Glutamatergic neuron (in vitro differentiated cells): ENCODE results near the gene FILIP1L. TPM values are rescaled to one million over a fixed set of nuclear protein-coding genes. Genes with fewer than 3 reads are reported as not detected.

Source experiments
- DNase-seq: peaks from one replicate; pipeline ENCODE4 v3.0.0; 2022
- H3K27ac Mint-ChIP-seq: one replicate; pipeline ENCODE4 v1.8.0; 2020; ENCODE audit warnings: mild to moderate bottlenecking, mixed read lengths, inconsistent platforms; ENCODE audit not compliant: unreplicated experiment
- H3K27me3 Mint-ChIP-seq: one replicate; pipeline ENCODE4 v1.8.0; 2020; ENCODE audit warnings: mild to moderate bottlenecking, moderate library complexity, mixed read lengths, inconsistent platforms; ENCODE audit not compliant: unreplicated experiment
- H3K36me3 Mint-ChIP-seq: one replicate; pipeline ENCODE4 v1.8.0; 2020; ENCODE audit warnings: mild to moderate bottlenecking, mixed read lengths, inconsistent platforms; ENCODE audit not compliant: unreplicated experiment
- H3K4me1 Mint-ChIP-seq: one replicate; pipeline ENCODE4 v1.8.0; 2020; ENCODE audit warnings: mild to moderate bottlenecking, low read depth, mixed read lengths, inconsistent platforms; ENCODE audit not compliant: unreplicated experiment
- H3K4me3 Mint-ChIP-seq: one replicate; pipeline ENCODE4 v1.8.0; 2020; ENCODE audit warnings: mild to moderate bottlenecking, mixed read lengths, inconsistent platforms; ENCODE audit not compliant: unreplicated experiment
- H3K9me3 Mint-ChIP-seq: one replicate; pipeline ENCODE4 v1.8.0; 2020; ENCODE audit warnings: mild to moderate bottlenecking, moderate library complexity, mixed read lengths, inconsistent platforms; ENCODE audit not compliant: unreplicated experiment
- CTCF ChIP-seq: fragments of 200-600 bp; sonication (generic); IDR thresholded peaks from one replicate; pipeline ENCODE4 v1.5.0; 2021; ENCODE audit not compliant: partially characterized antibody, unreplicated experiment
- total RNA-seq: library from RNA; stranded (reverse); fragmentation: NEBNext Ultra II Directional; extraction: Animal tissue kit (Norgen Biotek cat#: 25700); gene quantifications from one replicate; pipeline ENCODE4 v1.2.1, GENCODE V29; 2021; ENCODE audit not compliant: unreplicated experiment

Gene FILIP1L
- total RNA-seq, 1 donor from 2014 or later, result 4.3 TPM

DNA sequence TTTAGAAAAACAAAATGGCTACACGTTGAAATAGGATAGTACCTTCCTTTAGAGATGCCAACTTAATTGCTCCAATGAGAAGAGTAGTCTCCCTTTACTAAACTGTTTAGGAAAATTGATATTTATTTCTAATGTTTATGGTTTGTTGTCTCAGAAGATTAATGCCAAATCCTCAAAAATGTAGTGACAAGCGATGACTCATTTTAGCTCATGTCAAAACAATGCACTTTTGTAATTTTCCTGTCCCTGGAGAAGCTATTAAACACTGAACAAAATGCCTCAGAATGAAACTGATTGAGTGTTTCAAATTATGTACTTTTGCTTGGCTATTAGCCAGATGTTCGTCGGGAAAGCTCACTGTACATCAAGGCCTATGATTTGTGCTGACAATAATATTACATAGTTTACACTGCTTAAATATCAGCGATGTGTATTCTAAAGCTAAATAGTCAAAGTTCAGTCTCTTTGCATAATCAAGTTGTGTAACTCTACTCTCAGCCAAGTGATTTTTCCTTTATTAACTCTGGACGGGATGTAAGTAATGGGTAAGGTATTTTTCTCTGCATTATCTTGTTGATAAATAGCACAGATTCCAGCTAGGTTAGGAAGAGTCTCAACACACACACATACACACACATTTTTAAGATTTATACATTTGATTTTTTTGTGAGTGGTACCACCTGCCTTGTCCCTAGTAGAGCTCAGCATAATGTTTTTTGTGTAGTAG is 212.9 kb downstream of the FILIP1L start:
- Mint-ChIP-seq H3K36me3 (no peaks in the 10 kb centered on the region), H3K4me1 (peaks cover 3% of the 10 kb centered on the region), H3K27me3 (peaks cover 2% of the 10 kb centered on the region), H3K9me3 (no peaks in the 10 kb centered on the region), H3K27ac (no peak overlapping the region), H3K4me3 (no peak overlapping the region)
- no peak for TF ChIP-seq CTCF
- DNase-seq, result no peak

- Mint-ChIP-seq H3K27ac (no peak overlapping the region), H3K9me3 (no peaks in the 10 kb centered on the region), H3K36me3 (no peaks in the 10 kb centered on the region), H3K27me3 (peaks cover 2% of the 10 kb centered on the region), H3K4me1 (peaks cover 7% of the 10 kb centered on the region), H3K4me3 (no peak overlapping the region)
- no peak for TF ChIP-seq CTCF
- no peak for DNase-seq
These were observed 214.1 kb downstream of the FILIP1L start for GRCh38 chr3:99900248-99900647.

DNA sequence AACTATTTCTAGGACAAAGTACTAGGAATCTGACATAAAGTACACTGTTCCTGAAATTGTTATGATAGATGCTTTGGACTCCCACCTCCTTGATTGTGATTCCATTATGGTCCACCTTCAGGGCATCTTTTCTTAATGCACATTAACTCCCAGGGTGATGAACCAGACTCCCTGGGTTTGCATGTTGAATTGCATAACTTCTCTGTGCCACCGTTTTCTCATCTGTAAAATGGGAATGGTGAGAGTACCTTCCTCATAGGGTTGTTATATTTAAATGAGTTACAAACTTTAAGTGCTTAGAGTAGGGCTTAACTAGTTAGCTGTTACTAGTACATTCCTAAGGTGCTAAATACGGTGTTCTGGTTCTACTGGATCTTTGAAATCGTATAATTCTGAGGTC is 214.7 kb downstream of the FILIP1L start:
- no peak for TF ChIP-seq CTCF
- Mint-ChIP-seq H3K9me3 (no peaks in the 10 kb centered on the region), H3K27me3 (peaks cover 2% of the 10 kb centered on the region), H3K4me1 (peaks cover 4% of the 10 kb centered on the region), H3K4me3 (no peak overlapping the region), H3K27ac (no peak overlapping the region), H3K36me3 (no peaks in the 10 kb centered on the region)
- no peak for DNase-seq

DNA sequence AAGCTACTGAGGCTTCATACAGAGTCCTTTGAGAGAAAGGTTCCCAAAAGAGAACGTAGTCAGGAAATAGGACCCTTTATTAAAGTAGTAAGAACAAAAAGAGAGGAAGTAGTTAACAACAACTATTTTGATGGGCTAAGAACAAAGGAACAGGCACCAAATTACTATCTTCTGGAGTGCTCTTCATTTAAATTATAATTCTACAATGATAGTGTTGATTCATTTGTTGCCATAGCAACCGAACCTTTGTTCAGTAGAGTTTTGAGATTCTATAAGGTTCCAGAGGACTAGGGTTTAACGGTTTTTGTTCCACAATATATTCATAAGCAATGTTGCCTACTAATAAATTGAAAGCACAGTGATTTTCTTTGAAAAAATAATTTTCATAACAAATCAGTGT is 217.8 kb downstream of the FILIP1L start:
- Mint-ChIP-seq H3K27ac (no peak overlapping the region), H3K9me3 (no peaks in the 10 kb centered on the region), H3K36me3 (no peaks in the 10 kb centered on the region), H3K4me3 (no peak overlapping the region), H3K4me1 (peaks cover 4% of the 10 kb centered on the region), H3K27me3 (peaks cover 5% of the 10 kb centered on the region)
- no peak for TF ChIP-seq CTCF
- DNase-seq, result no peak

- Mint-ChIP-seq H3K9me3 (no peaks in the 10 kb centered on the region), H3K4me1 (peaks cover 4% of the 10 kb centered on the region), H3K27ac (no peak overlapping the region), H3K36me3 (no peaks in the 10 kb centered on the region), H3K27me3 (peaks cover 5% of the 10 kb centered on the region), H3K4me3 (no peak overlapping the region)
- DNase-seq, result no peak
- TF ChIP-seq CTCF, result no peak
These were observed 218.4 kb downstream of the FILIP1L start for GRCh38 chr3:99895703-99896441.
